Dendritic cell treated with granulocyte-macrophage colony-stimulating factor and Interleukin-4, amounts not matched to agents 40 ng/mL and 50 ng/mL, for 4 days (primary cell): ENCODE data around the gene FIS1.
A peak's percentile ranks its signal among the peaks of the same experiment; 100 is the strongest.
"Not testable (repeated sequence)": the region's sequence is repeated elsewhere in the genome, so short reads cannot be mapped to it uniquely, and the experiment has no call there.

Experiments
- H3K27ac Mint-ChIP-seq: one replicate; pipeline ENCODE4 v1.8.0; 2022; ENCODE audit warnings: mild to moderate bottlenecking, mixed read lengths
- H3K27me3 Mint-ChIP-seq: one replicate; pipeline ENCODE4 v1.8.0; 2022; ENCODE audit warnings: mild to moderate bottlenecking, mixed read lengths
- H3K36me3 Mint-ChIP-seq: one replicate; pipeline ENCODE4 v1.8.0; 2022; ENCODE audit warnings: low read depth, mixed read lengths
- H3K4me1 Mint-ChIP-seq: one replicate; pipeline ENCODE4 v1.8.0; 2022; ENCODE audit warnings: low read depth, mixed read lengths
- H3K4me3 Mint-ChIP-seq: one replicate; pipeline ENCODE4 v1.8.0; 2022; ENCODE audit warnings: mild to moderate bottlenecking, moderate library complexity, mixed read lengths
- H3K9me3 Mint-ChIP-seq: one replicate; pipeline ENCODE4 v1.8.0; 2022; ENCODE audit warnings: mixed read lengths
- intact Hi-C: fragments of 100-400 bp; cut with micrococcal nuclease; formaldehyde crosslinking; loops from one replicate; pipeline ENCODE4 v1.15.0; 2022

The FIS1 gene

GRCh38 chr7:101216001-101216859, 28.7 kb downstream of the FIS1 start:
- Mint-ChIP-seq H3K4me3 (peak overlapping the region; percentile 98), H3K27ac (peak overlapping the region; percentile 88), H3K27me3 (no peaks in the 10 kb centered on the region), H3K36me3 (peaks cover 78% of the 10 kb centered on the region), H3K4me1 (peaks cover 51% of the 10 kb centered on the region), H3K9me3 (no peaks in the 10 kb centered on the region)
- intact Hi-C loops = no loop called here

DNA sequence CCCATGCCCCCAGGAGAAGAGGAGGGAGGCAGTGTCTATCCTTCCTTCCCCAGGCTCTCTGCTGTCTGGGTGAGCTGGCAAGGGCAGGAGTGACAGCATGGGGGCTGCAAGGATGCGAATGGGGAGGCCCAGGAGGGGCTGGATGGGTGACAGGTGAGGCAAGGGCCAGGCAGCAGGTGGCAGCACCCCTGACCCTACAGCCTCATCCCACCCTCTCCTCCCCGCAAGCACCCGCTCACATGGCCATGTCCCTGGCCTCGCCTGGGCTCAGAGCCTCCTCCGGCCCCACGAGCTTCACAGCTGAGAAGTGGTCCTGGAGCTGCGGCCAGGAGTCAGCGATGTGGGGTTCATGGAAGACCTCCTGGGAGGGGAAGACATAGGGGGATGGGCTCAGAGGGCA, 32.9 kb downstream of the FIS1 start:
- Mint-ChIP-seq H3K27ac (no peak overlapping the region), H3K9me3 (no peaks in the 10 kb centered on the region), H3K4me3 (no peak overlapping the region), H3K4me1 (peaks cover 23% of the 10 kb centered on the region), H3K27me3 (no peaks in the 10 kb centered on the region), H3K36me3 (peaks cover 100% of the 10 kb centered on the region)
- intact Hi-C loops = no loop called here

DNA sequence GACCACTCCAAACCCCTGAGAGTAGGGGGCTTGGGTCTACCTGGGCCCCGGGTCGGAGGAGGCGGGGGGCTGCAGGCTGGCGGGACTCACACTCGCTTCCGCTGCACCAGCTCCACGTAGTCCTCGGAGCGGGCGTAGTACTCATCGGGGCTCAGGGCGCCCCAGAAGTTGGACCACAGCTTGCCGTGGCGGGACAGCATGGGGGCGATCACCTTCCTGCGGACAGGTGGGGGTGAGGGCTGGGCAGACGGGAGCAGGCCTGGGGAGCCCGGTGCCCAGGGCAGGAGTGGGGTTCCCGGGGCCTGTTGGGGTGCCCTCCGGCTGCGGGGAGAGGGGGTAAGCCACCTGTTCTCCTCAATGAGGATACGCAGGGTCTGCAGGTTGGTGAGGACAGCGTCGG, 33.4 kb downstream of the FIS1 start:
- H3K36me3 Mint-ChIP-seq = peaks cover 100% of the 10 kb centered on the region
- intact Hi-C loops = no loop called here
- H3K9me3 Mint-ChIP-seq = no peaks in the 10 kb centered on the region

DNA sequence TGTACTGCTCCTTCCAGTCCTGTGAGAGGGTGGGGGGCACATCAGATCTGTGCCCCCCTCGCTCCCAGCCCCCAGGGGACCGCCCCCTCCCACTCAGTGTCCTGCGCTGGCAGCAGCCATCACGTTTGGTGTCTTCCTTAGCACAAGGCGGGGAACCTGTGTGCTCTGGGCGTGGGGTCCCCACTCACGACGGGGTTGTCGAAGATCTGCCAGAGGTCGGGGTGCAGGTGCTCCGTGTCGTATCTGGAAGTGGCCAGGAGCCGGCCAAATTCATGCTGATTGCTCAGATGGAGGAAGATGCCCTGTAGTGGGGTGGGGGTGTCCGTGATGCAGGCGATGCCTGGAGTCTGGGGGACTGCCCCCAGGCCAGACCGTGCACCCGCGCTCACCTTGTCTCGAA, 34.7 kb downstream of the FIS1 start:
- Mint-ChIP-seq H3K27me3 (no peaks in the 10 kb centered on the region), H3K36me3 (peaks cover 96% of the 10 kb centered on the region), H3K4me1 (peaks cover 13% of the 10 kb centered on the region), H3K27ac (no peak overlapping the region), H3K9me3 (no peaks in the 10 kb centered on the region), H3K4me3 (no peak overlapping the region)
- intact Hi-C loops = no loop called here

More for the DNA sequence above, 33.4 kb downstream of the FIS1 start:
- Mint-ChIP-seq H3K4me1 (peaks cover 21% of the 10 kb centered on the region), H3K27me3 (no peaks in the 10 kb centered on the region), H3K27ac (no peak overlapping the region), H3K4me3 (no peak overlapping the region)

GRCh38 chr7:101208794-101209193, 36.1 kb downstream of the FIS1 start:
- peaks cover 82% of the 10 kb centered on the region for H3K36me3 Mint-ChIP-seq
- no peak overlapping the region for H3K4me3 Mint-ChIP-seq
- intact Hi-C loops = no loop called here
- H3K27ac Mint-ChIP-seq = no peak overlapping the region
- H3K4me1 Mint-ChIP-seq = peaks cover 15% of the 10 kb centered on the region
- peaks cover 2% of the 10 kb centered on the region for H3K27me3 Mint-ChIP-seq
- H3K9me3 Mint-ChIP-seq = no peaks in the 10 kb centered on the region

- intact Hi-C loops = no loop called here
- Mint-ChIP-seq H3K27ac (no peak overlapping the region), H3K27me3 (peaks cover 13% of the 10 kb centered on the region), H3K4me3 (no peak overlapping the region), H3K9me3 (no peaks in the 10 kb centered on the region), H3K4me1 (peaks cover 27% of the 10 kb centered on the region), H3K36me3 (peaks cover 69% of the 10 kb centered on the region)
Observed at GRCh38 chr7:101207459-101207858, 37.4 kb downstream of the FIS1 start.

GRCh38 chr7:101206665-101207042, 38.2 kb downstream of the FIS1 start:
- peaks cover 61% of the 10 kb centered on the region for H3K36me3 Mint-ChIP-seq
- H3K27ac Mint-ChIP-seq = no peak overlapping the region
- no peak overlapping the region for H3K4me3 Mint-ChIP-seq
- no peaks in the 10 kb centered on the region for H3K9me3 Mint-ChIP-seq
- H3K4me1 Mint-ChIP-seq = peaks cover 29% of the 10 kb centered on the region
- intact Hi-C loops = no loop called here
- peaks cover 20% of the 10 kb centered on the region for H3K27me3 Mint-ChIP-seq

DNA sequence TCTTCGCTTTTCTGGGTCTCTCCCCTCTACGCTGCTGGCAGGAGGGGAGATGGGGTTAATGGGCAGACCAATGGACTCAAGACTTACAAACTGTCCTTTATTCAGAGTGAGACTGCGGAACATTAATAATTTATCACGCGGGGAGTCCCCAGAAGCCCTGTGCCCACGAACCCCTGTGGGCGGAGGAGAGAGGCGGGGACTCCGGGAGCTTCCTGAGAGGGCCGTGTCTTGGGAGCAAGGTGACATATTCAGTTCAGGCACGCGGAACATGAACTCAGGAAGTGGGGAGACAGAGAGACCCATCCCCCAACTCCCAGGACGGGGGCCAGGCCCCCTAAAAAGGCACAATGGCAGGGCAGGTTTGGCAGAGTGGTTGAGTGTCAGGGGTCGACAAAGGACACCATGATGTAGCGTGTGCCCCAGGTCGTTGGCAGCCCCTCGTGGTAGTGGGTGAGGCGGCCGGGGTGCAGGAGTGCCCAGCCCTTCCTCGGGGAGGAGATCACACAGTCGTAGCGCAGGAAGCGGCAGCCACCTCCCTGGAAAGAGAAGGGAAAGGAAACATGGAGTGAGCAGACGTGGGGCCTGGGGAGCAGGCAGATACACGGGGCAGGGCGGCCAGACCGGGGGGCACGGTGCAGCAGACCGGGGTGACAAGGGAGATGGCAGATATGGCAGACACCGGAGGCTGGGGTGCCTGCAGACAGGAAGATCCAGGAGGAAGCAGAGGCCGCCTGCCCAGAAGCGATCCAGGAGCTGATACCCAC, 38.8 kb downstream of the FIS1 start:
- intact Hi-C loops = no loop called here
- Mint-ChIP-seq H3K9me3 (no peaks in the 10 kb centered on the region), H3K4me1 (peaks cover 34% of the 10 kb centered on the region), H3K27ac (no peak overlapping the region), H3K4me3 (no peak overlapping the region), H3K36me3 (peaks cover 55% of the 10 kb centered on the region), H3K27me3 (peaks cover 26% of the 10 kb centered on the region)

GRCh38 chr7:101203740-101204738, 40.8 kb downstream of the FIS1 start:
- H3K36me3 Mint-ChIP-seq = peaks cover 35% of the 10 kb centered on the region
- H3K9me3 Mint-ChIP-seq, H3K4me3 Mint-ChIP-seq, H3K27ac Mint-ChIP-seq, intact Hi-C loops: not testable (repeated sequence)
- peaks cover 41% of the 10 kb centered on the region for H3K4me1 Mint-ChIP-seq
- peaks cover 45% of the 10 kb centered on the region for H3K27me3 Mint-ChIP-seq

- no peak overlapping the region for H3K4me3 Mint-ChIP-seq
Observed at GRCh38 chr7:101202603-101202918, 42.3 kb downstream of the FIS1 start.

DNA sequence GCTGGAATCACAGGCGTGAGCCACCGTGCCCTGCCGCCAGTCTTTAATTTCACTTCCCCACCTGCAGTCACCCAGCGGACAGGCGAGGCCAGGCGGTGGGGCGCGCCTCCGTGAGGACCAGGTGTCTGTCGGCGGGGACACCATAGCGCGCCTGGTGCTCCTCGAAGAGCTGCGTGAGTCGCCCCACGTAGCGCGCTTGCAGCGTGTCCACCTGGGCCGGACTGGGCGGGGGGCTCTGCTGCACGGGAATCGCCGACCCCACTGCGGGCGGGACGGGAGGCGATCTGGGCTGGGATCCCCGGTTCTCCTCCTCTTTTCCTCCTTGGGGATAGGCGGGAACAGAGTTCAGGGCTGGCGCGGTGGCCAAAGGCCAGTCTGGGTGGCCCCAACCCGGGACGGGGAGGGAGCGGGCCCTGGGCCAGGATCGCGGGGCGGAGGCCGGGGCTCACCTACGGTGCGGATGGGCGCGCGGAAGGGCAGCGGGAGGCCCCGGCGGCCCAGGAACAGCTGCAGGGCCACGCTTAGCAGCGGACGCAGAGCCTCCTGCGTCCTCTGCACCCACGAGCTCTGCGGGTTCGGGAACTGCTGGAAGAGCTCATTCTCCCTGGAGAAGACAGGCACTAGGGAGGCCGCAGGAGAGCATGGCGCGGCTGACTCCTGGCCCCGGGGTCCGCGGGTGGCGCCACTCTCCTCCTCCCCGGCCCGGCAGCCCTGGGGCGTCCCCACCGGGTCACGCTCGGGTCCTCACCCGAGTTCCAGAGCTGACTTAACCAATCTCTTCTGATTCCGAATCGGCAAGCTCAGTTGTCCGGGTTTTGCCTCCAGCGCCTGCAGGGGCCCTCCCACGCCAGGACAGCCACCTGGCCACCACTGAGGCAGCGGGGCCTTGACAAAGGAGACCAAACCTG, 42.9 kb downstream of the FIS1 start:
- intact Hi-C loops = no loop called here
- H3K4me3 Mint-ChIP-seq = no peak overlapping the region
- H3K9me3 Mint-ChIP-seq = no peaks in the 10 kb centered on the region
- H3K27ac Mint-ChIP-seq = no peak overlapping the region
- peaks cover 60% of the 10 kb centered on the region for H3K27me3 Mint-ChIP-seq
- H3K36me3 Mint-ChIP-seq = peaks cover 14% of the 10 kb centered on the region
- peaks cover 41% of the 10 kb centered on the region for H3K4me1 Mint-ChIP-seq

More at GRCh38 chr7:101202603-101202918, 42.3 kb downstream of the FIS1 start:
- H3K27me3 Mint-ChIP-seq = peaks cover 60% of the 10 kb centered on the region
- no peaks in the 10 kb centered on the region for H3K9me3 Mint-ChIP-seq
- intact Hi-C loops = no loop called here
- no peak overlapping the region for H3K27ac Mint-ChIP-seq
- peaks cover 41% of the 10 kb centered on the region for H3K4me1 Mint-ChIP-seq
- H3K36me3 Mint-ChIP-seq = peaks cover 20% of the 10 kb centered on the region

DNA sequence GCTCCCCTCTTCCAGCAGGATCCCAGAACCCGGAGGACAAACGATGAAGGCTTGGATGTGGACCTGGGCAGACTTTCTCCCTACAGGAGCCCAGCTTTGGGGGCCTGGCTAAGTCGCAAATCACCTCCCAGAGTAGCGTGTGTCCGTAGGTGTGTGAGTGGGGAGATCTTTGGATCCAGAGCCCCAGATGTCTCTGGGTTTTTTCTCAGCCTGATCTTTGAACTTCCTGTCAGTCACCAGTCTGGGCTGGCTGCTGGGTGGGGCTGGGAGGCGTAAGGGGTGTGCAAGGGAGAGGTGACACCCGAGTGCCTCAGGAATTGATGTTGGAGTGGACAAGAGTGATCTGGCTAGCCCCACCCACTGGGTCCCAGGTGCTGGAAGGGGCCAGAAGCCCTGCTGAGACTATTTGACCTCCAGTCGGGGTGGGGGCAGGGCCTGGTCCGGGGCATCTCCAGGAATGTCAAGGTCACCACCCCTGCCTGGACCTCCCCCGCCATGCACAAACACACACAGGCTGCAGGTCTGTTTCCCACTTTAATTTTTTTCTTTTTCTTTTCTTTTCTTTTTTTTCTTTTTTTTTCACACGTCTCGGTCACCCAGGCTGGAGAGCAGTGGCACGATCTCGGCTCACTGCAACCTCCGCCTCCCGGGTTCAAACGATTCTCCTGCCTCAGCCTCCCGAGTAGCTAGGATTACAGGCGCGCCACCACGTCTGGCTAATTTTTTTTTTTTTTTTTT, 43.9 kb downstream of the FIS1 start, which contains the start of gene MOGAT3:
TSS of gene MOGAT3 (minus strand) at position 175 of the 738 bp plus-strand sequence. CDS start 182 bp downstream, outside the sequence.
- Mint-ChIP-seq H3K4me1 (peaks cover 34% of the 10 kb centered on the region), H3K27me3 (peaks cover 65% of the 10 kb centered on the region), H3K36me3 (peaks cover 5% of the 10 kb centered on the region), H3K9me3 (no peaks in the 10 kb centered on the region), H3K27ac (no peak within 1 kb of the TSS), H3K4me3 (no peak within 1 kb of the TSS)
- intact Hi-C loops = no loop called here
